ENCODE data around the gene CDH4.
"Not testable (repeated sequence)": the region's sequence is repeated elsewhere in the genome, so short reads cannot be mapped to it uniquely, and the experiment has no call there.

The CDH4 gene

DNA sequence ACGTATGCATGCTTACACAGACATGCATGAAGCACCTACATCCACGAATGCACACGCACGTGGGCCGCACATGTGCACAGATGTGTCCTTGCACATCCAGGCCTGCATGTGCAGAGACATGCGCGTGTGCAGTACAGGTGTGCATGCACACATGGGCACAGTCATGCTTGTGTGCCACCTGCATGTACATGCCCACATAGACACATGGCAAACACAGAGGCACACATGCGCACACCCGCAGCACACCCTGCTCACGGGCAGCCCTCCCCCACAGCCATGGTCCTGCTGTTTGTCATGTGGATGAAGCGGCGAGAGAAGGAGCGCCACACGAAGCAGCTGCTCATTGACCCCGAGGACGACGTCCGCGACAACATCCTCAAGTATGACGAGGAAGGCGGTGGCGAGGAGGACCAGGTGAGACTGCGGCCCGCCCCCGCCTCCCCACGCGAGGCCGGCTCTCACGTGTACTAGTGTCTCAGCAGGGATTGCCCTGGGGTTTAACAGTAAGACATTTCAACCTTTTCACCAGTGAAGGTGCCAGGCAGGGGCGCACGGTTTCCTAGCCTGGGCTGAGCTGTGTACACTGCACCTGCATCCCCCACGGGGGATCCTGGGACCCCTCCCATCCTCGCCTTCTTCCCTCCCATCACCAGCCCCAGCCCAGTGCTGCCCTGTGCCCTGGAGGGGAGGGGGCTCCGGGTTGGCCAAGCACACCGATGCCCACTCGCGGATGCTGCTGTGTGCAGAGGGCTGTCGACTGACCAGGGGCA lies 680.8 kb downstream of the CDH4 start:
- no peak for DNase-seq

DNA sequence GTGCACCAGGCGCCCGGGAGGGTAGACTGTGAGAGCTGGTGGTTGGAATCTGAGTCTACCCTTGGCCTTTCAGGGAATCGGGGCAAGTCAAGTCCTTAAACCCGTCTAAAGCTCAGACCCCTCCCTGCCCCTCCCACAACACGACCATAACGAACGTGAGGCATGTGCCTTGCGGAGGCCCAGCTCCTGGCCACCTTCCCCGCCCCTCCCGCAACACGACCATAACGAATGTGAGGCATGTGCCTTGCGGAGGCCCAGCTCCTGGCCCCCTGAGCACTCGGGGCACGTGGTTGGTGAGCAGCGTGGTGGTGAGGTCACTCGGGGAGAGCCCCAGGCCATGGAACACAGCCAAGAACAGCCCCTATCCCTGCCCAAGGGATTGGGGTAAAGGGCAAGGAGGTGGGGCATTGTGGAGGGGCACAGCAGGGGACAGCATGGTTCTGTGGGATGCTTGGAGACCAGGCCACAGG lies 681.5 kb downstream of the CDH4 start:
- DNase-seq, result no peak

DNA sequence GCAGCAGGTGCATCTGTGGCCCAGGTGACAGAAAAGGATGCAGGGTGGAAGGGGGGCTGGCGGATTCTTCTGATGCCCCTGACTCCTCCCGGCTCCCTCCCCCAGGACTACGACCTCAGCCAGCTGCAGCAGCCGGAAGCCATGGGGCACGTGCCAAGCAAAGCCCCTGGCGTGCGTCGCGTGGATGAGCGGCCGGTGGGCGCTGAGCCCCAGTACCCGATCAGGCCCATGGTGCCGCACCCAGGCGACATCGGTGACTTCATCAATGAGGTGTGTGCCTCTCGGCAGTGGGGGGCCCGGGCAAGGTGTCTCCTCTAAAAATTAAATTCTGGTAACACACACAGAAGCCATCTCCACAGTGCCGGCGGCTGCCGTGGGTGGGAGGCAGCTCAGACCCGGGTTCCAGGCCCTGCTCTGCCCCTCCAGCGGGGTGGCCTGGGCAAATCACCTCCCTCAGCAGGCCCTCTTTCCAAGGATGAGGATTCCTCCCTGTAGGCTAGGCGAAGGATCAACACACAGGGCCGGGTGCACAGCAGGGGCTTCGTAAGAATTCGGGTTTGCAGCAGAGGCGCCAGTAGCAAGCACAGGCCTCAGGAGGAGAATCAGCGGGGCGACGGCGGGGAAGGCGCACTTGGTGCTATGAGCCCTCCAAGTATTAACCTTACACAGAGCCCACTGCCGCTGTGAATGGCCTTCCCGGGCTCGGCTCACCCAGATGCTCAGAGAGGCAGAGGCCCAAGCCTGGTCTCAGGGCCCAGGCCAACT lies 682.1 kb downstream of the CDH4 start:
- no peak for DNase-seq

DNA sequence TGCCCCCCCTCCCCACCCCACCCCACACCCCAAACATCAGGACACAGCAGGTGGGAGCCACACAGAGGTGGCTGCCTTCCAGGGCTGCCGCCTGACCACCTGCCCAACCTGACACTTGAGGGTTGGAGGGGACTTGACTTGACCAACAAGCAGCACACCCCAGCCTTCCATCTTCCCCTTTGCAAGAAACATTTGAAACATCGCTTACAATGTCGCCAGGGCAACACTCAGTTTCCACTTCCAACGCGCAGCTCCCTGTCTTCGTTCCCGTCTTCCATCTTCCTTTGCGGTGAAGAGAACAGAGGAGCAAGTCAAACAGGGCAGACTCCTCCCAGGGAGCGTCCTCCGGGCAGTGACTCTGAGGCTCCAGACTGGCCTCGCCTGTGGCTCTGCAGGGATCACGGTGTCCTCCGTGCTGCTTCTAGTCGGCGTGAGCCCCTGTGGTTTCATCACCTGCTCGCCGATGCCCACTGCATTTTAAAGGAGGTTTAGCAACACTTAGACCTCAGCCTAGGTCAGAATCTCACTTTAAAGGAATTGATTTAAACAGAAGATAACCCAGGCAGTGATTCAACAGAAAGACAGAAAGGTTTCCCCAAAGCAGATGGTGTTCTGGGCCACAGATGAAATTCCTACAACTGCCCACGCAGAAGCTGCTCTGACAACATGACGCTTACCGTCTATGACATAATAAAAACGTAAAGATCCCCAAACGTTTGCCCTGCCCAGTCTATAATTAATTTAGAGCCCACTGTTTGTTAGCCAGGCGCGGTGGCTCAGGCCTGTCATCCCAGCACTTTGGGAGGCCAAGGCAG lies 682.9 kb downstream of the CDH4 start:
- DNase-seq, result no peak

DNA sequence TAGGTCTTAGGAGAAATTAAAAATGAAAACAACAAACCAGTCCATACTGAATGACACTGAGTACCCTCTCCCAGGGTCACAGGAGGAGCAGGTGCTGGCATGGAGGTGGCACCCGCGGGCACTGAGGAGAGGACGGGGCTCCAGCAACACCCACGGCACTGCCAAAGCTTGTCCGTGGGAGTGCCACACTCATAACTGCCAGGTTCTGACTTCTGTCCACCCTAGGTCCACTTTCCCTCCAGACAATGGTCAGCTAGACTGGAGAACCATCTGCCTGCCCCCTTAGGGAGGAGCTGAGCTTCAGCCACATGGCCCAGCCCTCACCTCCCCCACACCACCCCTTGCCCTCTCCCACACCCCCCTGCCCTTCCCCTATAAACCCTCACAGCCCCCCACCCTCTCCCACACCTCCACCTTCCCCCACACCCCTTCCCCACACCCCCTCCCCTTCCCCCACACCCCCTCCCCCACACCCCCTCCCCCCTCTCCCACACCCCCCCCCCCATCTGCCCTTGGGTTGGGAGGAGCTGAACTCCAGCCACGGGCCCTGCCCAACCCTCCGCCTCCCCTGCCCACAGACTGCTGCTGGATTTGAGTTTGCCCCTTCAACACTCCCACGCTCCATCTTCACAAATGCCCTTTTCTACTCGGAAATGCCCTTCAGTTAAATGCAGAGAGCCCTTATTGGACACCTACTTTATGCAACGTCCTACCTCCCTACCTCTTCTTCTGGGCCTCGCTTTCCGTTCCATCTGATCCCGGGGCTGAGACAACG lies 684.1 kb downstream of the CDH4 start:
- DNase-seq, result no peak

DNA sequence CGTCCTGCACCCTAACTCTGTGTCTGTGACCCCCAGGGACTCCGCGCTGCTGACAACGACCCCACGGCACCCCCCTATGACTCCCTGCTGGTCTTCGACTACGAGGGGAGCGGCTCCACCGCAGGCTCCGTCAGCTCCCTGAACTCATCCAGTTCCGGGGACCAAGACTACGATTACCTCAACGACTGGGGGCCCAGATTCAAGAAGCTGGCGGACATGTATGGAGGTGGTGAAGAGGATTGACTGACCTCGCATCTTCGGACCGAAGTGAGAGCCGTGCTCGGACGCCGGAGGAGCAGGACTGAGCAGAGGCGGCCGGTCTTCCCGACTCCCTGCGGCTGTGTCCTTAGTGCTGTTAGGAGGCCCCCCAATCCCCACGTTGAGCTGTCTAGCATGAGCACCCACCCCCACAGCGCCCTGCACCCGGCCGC lies 684.7 kb downstream of the CDH4 start:
- no peak for DNase-seq

DNA sequence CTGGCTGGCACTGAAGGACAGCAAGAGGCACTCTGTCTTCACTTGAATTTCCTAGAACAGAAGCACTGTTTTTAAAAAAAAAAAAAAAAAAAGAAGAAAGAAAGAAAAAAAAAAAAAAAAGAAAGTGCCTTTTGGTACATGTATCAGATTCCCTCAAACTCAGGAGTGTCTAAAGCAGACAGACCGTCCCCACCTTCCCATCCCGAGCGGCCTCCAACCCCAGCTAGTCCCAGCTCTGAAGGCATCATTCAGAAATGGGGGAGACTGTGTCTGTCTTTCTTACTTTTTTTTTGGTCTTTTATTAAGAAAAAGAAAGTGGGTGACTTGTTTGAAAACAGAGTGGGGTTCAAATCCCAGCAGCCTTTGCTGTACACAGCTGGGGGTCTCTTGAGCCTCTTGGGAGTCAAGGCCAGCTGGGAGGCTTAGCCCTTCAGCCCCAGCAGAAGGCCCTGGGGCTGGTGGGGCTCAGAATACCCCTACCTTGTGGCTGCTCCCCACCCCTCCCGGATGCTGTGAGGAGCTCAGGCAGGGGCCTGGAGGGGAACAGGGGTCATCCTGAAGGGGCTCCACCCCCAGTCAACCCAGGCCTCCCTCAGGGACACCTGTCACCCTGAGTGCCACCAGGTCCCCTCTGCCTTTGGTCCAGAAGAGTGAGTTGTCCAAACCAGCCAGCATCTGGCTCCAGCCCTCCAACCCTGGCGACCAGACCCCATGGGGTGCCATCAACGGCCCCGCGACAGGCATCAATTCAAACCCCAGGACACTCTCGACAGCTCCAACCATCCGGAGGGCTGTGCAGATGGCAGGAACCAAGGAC lies 685.3 kb downstream of the CDH4 start:
- DNase-seq, result no peak

DNA sequence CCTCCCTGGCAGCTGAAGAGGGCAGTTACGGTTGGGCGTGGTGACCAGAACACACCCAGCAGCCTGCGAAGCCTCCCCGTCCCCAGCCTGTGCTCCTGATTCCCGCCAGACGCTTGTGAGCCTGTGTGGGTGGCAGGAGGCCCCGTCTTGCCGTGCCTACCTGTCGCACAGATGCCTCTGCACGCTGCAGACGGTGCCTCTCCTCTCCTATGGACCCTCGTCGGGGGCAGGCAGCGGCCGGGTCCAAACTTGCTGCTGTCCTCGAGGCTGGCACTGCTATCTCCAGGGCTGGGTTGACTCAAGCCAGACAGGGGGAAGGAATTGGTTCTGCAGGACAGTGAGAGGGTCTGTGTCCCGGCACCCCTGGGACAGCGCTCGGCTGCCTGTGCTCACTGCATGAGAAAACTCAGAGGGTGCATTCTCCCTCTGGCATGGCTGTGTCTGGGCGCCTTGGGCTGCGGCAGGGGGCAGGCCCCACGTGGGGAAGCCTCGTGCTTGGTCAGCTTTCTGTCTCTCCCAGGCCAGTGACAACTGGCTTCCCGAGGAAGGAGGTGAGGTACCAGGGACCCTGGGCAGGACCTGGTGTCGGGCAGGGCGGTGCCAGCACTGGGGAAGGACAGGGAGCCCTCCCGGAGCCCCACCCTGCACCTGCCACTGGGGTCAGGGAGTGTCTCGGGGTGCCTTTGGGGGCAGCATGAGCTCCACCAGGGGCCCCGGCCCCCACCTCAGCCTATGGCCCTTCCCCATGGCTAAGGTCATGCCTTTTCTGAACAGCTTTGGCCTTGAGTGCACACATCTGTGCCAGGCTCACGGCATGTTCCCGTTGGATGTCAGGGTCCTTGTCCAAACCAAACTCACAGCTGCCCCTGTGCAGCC lies 686.1 kb downstream of the CDH4 start:
- DNase-seq, result no peak

DNA sequence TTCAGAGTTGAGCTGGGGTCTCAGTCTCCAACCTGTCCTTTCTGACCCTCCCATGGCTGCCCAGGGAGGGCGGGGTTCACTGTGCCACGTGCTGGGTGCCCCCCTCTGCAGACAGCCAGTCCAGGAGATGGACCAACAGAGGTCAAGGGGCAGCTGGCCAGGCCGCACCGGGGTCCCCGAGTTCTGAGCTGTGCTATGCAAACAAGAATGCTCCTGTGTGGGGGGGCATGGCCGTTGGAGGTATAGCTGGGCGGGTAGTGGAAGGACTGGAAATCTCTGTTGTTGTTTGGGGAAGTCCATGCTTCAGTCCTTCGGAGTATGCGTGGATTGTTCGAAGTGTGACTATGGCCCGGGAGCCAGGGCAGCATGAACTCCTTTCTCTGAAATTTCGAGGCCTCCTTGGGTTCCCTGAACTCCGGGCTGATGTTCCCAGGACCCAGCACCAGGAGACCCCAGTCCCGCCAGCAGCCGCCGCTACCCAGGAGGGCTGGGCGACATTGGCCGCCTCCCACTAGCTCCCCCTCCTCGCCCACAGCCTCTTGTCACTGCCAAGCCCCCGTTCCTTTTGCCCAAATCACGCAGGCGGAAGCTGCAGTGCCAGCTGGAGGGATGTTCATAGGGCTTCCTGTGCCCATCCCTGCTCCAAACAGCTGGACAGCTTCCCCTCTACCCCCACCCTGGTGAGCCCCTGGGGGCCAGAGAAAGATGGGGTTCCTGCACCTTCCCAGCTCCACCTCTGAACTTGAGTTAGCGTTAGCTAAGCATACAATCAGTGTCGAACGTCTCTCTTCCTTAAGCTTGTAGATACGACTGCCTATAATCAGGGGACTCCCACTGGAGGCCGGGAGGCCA lies 687.0 kb downstream of the CDH4 start:
- DNase-seq, result no peak

DNA sequence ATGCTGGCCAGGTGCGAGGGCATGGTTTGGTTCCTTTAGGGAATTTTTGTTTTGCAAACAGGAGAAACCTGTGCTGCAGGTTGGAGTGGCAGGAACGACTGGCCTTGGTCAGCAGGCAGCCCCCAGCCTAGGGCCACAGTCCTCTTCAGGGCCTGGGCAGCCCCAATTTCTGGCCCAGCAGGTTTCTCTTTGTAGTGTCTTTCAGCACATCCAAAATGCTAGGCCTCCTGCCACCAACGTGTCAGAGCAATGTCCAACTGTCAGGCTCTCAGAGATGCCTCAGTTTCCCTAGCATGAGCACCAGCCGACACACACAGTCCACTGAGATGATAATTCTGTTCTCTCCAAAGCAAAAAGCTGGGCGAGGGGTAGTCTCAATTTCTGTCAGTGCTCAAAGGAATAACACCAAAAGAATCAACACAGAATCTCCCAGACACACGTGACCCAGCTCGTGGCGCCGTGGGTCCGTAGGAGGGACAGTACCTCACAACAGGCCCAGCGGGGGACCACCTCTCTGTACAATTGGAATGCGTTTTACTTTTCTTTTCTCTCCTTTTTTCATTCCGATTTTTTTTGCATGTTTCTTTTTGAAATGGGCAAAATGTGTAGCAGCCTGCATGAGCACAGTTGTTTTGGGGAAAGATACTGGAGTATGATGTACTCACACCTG lies 687.8 kb downstream of the CDH4 start:
- DNase-seq, result no peak

DNA sequence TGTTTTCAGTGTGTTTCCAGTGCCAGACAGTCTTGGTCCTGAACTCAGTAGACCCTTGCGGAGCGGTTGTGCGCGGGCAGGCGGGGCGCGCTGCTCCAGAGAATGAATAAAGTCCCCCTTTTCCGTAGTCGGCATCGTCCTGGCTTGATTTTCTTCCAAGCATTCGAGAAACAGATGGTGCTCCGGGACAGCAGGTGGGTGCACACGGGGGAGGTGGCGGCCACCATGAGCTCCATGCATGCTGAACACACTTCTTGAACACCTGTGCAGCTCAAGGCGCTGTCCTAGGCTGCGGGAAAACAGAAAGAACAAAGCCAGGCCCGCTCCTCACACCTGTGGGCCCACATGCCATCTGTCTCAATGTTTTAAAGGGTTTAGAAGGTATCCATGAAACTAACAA lies 688.4 kb downstream of the CDH4 start:
- no peak for DNase-seq

DNA sequence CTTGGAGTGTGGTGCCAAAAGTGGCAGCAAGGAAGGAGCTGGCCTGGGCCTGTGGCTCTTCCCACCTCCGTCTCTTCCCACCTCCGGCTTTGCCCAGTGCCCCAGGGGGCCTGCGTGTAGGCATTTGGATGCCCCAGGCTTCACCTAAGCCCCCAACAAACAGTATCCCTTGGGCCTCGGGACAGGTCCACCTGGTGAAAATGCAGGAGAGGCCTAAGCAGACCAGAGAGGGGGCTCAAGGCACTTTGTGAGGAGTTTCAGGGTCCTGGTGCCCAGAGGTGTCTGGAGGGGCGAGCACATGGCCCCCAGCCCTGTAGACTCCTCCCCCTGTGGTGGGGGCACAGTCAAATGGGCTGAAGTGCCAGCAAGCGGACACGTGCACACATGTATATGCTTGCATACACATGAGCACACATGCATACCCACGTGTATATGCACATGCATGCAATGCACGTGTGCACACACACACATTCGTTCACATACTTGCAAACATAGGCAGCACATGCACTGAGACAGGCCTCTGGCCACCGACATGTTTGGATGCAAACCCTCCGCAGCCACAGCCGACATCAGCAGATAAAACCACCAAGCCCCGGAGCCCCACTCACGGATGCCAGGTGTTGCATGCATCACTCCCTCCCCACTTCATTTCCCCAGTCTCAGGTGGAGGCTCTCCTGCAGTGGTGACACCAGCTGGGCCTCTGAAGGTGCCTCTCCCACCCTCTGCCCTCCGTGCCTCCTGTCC lies 689.1 kb downstream of the CDH4 start:
- no peak for DNase-seq

DNA sequence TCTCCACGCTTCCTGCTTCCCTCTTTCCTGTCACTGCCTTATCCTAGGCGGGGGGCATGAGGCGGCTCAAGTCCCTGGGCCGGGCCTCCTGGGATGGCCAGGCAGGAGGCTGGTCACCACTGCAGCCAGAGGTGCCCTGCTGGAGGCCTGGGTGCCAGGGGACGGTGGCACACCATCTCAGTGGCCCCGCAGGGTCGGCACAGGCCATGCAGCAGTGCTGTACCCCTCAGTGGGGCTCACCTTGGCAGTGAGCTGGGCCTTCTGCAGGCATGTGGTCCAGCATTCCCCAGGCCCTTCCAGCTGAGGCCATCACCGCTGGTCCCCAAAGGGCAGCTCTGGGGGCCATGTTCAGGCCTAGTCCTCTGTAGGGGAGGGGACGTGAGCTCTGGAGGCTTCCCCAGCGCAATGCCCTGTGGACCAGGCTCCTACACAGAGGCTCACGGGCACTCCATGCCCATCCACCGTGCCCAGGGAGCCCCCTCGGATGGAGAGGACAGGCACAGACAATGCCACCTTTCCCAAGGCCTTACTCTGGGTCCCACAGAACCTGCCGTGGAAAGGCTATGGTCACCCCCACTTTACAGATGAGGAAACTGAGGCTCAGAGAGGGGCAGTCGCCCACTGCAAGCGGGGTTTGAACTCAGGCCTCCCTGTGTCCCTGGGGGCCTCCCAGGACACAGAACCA lies 689.8 kb downstream of the CDH4 start:
- DNase-seq, result no peak

DNA sequence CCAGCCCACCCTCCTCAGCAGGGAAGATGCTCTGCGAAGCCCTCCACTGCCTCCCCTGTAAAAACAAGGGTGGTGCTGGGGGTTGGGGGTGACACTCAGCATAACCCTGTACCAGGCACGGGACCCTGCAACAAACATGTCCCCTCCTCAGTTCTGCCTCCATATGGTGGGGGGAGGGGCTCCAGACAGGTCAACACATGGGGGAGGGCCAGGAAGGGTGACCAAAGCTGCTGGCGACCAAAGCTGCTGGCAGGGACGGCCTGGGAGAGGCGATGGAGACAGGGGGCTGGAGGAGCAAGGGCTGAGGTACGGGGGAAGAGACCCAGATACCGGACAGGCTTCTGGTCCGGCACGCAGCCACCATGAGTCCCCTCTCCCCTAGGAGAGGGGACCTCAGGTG lies 690.5 kb downstream of the CDH4 start:
- no peak for DNase-seq

DNA sequence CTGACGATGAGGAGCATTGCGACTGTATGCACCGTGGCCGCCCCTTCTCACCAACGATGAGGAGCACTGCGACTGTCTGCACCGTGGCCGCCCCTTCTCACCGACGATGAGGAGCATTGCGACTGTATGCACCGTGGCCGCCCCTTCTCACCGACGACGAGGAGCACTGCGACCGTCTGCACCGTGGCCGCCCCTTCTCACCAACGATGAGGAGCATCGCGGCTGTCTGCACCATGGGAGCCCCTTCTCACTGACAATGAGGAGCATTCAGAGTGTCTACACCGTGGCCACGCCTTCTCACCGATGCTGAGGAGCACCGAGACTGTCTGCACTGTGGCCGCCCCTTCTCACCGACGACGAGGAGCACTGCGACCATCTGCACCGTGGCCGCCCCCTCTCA lies 692.9 kb downstream of the CDH4 start:
- not testable (repeated sequence) for DNase-seq

DNA sequence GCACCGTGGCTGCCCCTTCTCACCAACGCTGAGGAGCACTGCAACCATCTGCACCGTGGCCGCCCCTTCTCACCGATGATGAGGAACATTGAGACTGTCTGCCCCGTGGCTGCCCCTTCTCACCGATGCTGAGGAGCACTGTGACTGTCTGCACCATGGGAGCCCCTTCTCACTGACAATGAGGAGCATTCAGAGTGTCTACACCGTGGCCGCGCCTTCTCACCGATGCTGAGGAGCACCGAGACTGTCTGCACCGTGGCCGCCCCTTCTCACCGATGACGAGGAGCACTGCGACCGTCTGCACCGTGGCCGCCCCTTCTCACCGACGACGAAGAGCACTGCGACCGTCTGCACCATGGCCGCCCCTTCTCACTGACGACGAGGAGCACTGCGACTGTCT lies 693.4 kb downstream of the CDH4 start:
- not testable (repeated sequence) for DNase-seq

DNA sequence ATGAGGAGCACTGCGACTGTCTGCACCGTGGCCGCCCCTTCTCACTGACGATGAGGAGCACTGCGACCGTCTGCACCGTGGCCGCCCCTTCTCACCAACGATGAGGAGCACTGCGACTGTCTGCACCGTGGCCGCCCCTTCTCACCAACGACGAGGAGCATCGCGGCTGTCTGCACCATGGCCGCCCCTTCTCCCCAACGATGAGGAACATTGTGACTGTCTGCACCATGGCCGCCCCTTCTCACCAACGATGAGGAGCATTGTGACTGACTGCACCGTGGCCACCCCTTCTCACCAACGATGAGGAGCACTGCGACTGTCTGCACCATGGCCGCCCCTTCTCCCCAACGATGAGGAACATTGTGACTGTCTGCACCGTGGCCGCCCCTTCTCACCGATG lies 696.0 kb downstream of the CDH4 start:
- not testable (repeated sequence) for DNase-seq

All from KG1 (cell line).